Measurements from ENCODE around the gene PTPRK. TPM values are rescaled to one million over a fixed set of nuclear protein-coding genes. Genes with fewer than 3 reads are reported as not detected.

Gene PTPRK
- total RNA-seq, 1 experiment from 2014 or later = 34.2 TPM

DNA sequence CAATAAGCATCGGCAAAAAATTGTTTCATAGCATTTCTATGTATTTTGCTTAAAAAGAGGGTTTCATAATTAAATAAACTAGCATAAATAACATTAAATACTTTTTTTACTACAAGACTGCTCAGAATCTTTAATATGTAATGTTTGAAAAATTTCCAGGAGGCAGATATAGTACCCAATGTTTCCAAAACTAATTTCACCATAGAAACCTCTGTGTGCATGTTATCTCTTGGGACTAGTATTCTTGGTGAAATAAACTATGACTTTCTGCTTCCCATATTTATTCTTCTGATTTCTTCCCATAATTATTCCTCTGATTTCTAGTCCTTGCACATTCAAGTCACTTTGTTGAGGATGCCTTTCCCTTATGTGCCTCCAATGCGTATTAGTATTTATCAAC, 94.5 kb downstream of the PTPRK start (continued):
- TF ChIP-seq, protein P1, sequence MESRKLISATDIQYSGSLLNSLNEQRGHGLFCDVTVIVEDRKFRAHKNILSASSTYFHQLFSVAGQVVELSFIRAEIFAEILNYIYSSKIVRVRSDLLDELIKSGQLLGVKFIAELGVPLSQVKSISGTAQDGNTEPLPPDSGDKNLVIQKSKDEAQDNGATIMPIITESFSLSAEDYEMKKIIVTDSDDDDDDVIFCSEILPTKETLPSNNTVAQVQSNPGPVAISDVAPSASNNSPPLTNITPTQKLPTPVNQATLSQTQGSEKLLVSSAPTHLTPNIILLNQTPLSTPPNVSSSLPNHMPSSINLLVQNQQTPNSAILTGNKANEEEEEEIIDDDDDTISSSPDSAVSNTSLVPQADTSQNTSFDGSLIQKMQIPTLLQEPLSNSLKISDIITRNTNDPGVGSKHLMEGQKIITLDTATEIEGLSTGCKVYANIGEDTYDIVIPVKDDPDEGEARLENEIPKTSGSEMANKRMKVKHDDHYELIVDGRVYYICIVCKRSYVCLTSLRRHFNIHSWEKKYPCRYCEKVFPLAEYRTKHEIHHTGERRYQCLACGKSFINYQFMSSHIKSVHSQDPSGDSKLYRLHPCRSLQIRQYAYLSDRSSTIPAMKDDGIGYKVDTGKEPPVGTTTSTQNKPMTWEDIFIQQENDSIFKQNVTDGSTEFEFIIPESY (IDR thresholded peaks at IDR 0.05; ENCODE audit: extremely low read depth, insufficient replicate concordance, low read length) = no peak
- TF ChIP-seq TCF7L2 (IDR thresholded peaks at IDR 0.05; ENCODE audit: borderline replicate concordance, extremely low read depth, insufficient read depth, insufficient read length) = no peak

DNA sequence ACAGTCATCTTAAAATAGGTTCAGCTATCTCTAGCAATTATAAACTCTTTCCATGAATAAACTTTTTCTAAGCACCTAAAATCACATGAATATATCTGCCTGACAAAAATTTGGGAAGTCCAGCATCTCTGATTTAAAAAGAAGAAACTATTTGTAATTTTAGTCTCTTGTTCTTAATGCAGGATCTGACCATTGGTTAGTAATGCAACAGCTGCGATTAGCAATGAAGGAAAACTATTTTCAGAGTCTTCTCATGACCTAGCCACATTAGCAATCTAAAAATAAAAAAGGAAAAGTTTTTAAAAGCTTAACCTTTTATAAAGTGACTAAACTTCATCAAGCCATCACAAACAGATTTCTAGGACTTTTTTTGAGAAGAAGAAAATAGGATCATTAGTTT, 97.5 kb downstream of the PTPRK start:
- Histone ChIP-seq H3K4me3 (replicated peaks in 1 of 2; ENCODE audit: low read depth in 1 of 2, low read length in 2 of 2) (no peak overlapping the region), H4K20me1 (ENCODE audit: insufficient read depth) (no peaks in the 10 kb centered on the region), H3K4me1 (ENCODE audit: control insufficient read depth in 1 of 2, insufficient read depth in 2 of 2, low read length in 2 of 2) (no peaks in the 10 kb centered on the region), H3K79me2 (ENCODE audit: insufficient read depth, low read length) (no peaks in the 10 kb centered on the region), H3K36me3 (ENCODE audit: control insufficient read depth in 1 of 2, insufficient read depth in 2 of 2, low read length in 2 of 2) (no peaks in the 10 kb centered on the region), H3K27me3 (ENCODE audit: insufficient read depth, low read length) (no peaks in the 10 kb centered on the region), H3K27ac (ENCODE audit: low read depth, low read length) (no peak overlapping the region), H3K4me2 (ENCODE audit: low read length) (no peak overlapping the region), H2AFZ (ENCODE audit: low read depth, low read length, poor library complexity, severe bottlenecking) (no peak overlapping the region), H3K9me2 (ENCODE audit: insufficient read depth) (no peaks in the 10 kb centered on the region), H3K9ac (ENCODE audit: low read length) (no peak overlapping the region), H3K9me3 (ENCODE audit: control insufficient read depth in 1 of 2, insufficient read depth in 1 of 2, low read depth in 1 of 2, low read length in 2 of 2) (no peaks in the 10 kb centered on the region)
- DNase-seq (ENCODE audit: low read depth, low spot score) (no peak), ATAC-seq (no peak)
- CTCF ChIA-PET = no interaction called here
- POLR2A ChIA-PET = no interaction called here
- no TSS peak for BruUV-seq (replicated peaks)
- RAD21 ChIA-PET (ENCODE audit: low non-redundant PET in 1 of 2, low total read pairs in 2 of 2, uncharacterized antibody in 2 of 2, unreplicated experiment in 2 of 2) = no interaction called here
- TF ChIP-seq, protein P2, sequence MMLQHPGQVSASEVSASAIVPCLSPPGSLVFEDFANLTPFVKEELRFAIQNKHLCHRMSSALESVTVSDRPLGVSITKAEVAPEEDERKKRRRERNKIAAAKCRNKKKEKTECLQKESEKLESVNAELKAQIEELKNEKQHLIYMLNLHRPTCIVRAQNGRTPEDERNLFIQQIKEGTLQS (IDR thresholded peaks at IDR 0.05) = no peak
- TF ChIP-seq EGR1 (IDR thresholded peaks at IDR 0.05; ENCODE audit: low read depth) (no peak), YY1 (IDR thresholded peaks at IDR 0.05; ENCODE audit: extremely low read depth, insufficient replicate concordance, low read depth, low read length) (no peak), JUND (IDR thresholded peaks at IDR 0.05) (no peak)
- TF ChIP-seq, protein P3, sequence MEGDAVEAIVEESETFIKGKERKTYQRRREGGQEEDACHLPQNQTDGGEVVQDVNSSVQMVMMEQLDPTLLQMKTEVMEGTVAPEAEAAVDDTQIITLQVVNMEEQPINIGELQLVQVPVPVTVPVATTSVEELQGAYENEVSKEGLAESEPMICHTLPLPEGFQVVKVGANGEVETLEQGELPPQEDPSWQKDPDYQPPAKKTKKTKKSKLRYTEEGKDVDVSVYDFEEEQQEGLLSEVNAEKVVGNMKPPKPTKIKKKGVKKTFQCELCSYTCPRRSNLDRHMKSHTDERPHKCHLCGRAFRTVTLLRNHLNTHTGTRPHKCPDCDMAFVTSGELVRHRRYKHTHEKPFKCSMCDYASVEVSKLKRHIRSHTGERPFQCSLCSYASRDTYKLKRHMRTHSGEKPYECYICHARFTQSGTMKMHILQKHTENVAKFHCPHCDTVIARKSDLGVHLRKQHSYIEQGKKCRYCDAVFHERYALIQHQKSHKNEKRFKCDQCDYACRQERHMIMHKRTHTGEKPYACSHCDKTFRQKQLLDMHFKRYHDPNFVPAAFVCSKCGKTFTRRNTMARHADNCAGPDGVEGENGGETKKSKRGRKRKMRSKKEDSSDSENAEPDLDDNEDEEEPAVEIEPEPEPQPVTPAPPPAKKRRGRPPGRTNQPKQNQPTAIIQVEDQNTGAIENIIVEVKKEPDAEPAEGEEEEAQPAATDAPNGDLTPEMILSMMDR (IDR thresholded peaks at IDR 0.05 in 2 of 3, conservative IDR thresholded peaks at IDR 0.05 in 1 of 3; ENCODE audit: borderline replicate concordance in 1 of 3, insufficient read depth in 1 of 3, low read depth in 2 of 3, low read length in 2 of 3) = no peak
- intact Hi-C loops (cut with micrococcal nuclease) = no loop called here
